LNCAP (cell line): ENCODE data around the gene LAMA3.

Experiments
- TF ChIP-seq, protein P1 (sequence below): fragments of 450-650 bp; IDR thresholded peaks from 2 replicates; pipeline ENCODE4 v1.5.1; 2017; ENCODE audit warnings: mild to moderate bottlenecking

The LAMA3 gene

DNA sequence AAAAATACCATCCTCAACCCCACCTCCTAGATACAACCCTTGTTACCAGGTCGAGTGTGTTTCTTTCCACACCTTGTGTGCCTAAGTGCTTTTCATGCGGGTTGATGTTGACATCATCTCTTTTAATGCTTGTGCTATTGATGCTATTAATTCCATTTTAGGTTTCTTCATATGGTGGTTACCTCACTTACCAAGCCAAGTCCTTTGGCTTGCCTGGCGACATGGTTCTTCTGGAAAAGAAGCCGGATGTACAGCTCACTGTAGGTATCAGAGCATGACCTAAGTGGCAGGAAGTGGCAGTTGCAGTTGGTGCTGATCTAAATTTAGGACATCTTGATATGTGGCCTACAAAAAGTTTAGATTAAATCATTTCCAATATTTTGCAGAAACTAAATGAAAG lies 175.4 kb downstream of the LAMA3 start:
- TF ChIP-seq, protein P1, sequence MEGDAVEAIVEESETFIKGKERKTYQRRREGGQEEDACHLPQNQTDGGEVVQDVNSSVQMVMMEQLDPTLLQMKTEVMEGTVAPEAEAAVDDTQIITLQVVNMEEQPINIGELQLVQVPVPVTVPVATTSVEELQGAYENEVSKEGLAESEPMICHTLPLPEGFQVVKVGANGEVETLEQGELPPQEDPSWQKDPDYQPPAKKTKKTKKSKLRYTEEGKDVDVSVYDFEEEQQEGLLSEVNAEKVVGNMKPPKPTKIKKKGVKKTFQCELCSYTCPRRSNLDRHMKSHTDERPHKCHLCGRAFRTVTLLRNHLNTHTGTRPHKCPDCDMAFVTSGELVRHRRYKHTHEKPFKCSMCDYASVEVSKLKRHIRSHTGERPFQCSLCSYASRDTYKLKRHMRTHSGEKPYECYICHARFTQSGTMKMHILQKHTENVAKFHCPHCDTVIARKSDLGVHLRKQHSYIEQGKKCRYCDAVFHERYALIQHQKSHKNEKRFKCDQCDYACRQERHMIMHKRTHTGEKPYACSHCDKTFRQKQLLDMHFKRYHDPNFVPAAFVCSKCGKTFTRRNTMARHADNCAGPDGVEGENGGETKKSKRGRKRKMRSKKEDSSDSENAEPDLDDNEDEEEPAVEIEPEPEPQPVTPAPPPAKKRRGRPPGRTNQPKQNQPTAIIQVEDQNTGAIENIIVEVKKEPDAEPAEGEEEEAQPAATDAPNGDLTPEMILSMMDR = no peak

DNA sequence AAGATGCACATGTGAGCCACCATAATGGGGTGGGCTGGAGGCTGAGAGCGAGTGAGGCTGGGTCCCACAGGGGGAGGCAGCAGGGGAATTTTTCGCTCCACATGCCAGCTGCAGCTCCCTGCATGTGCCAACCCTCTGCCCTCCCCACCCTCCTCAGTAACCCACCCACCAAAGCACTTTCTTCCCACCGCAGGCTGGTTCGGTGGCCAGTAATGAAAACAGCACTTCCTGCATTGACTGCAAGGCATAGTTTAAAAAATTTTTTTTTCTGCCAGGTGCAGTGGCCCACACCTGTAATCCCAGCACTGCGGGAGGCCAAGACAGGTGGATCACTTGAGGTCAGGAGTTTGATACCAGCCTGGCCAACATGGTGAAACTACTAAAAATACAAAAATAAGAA lies 177.8 kb downstream of the LAMA3 start:
- TF ChIP-seq, protein P1 = no peak

DNA sequence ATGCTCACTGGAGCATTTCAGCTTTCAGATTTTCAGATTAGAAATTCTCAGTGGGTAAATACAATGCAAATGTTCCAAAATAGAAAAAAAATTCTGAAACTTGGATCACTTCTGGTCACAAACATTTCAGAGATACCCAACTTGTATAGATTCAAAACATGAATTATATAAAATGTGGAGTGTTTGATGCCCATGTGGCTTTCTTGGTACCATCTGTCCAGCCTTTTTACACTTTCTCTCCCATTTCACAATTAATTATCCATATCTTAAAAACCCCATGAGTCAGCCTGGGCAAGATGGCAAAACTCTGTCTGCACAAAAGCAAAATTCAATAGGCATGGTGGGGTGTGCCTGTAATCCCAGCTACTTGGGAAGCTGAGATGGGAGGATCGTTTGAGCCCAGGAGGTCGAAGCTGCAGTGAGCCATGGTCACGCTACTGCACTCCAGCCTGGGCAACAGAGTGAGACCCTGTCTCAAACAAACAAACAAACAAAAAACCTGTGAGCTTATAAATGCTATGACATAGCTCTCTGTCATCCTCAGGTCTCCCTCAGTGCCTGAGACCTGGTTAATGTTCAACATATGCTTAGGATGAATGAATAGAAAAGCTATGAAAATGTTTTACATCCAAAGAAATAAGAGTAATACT lies 179.0 kb downstream of the LAMA3 start:
- TF ChIP-seq, protein P1 = no peak

DNA sequence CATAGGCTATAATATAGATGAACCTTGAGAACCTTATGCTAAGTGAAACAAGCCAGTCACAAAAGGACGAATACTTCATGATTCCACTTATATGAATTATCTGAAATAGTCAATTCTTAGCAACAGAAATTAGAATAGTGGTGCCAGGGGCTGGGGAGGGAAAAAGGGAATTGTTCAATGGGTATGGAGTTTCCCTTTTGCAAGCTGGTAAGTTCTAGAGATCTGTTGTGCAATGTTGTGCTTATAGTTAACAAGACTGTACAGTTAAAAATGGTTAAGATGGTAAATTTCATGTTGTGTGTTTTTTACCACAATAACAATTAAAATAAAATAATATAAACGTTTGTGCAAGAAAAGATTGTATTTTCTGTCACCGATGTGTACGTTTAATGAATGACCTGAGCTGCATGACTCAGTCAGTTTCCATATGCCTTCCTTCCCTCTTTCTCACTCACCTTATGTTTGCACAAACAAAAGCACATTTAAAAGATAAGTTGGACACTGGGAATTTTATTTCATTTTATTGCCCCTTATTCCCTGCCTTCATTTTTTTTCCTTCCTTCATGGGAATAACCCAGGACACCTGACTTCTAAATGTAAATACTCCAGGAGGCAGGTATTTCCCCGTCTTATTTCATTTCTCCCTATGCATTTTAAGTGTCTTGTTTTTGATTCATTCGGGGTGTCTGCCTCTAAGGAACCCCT lies 181.6 kb downstream of the LAMA3 start:
- TF ChIP-seq, protein P1 = no peak

DNA sequence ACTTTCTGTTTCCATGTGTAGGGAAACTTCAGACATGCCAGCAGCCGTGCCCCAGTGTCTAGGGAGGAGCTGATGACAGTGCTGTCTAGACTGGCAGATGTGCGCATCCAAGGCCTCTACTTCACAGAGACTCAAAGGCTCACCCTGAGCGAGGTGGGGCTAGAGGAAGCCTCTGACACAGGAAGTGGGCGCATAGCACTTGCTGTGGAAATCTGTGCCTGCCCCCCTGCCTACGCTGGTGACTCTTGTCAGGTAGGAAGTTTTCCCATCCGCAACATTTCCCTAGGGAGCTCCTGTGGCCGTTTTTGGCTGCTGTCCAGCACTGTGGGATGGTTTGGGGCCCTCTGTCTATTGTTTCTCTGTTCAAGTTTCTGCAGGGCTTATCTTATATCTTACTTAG lies 182.2 kb downstream of the LAMA3 start:
- TF ChIP-seq, protein P1 = no peak

DNA sequence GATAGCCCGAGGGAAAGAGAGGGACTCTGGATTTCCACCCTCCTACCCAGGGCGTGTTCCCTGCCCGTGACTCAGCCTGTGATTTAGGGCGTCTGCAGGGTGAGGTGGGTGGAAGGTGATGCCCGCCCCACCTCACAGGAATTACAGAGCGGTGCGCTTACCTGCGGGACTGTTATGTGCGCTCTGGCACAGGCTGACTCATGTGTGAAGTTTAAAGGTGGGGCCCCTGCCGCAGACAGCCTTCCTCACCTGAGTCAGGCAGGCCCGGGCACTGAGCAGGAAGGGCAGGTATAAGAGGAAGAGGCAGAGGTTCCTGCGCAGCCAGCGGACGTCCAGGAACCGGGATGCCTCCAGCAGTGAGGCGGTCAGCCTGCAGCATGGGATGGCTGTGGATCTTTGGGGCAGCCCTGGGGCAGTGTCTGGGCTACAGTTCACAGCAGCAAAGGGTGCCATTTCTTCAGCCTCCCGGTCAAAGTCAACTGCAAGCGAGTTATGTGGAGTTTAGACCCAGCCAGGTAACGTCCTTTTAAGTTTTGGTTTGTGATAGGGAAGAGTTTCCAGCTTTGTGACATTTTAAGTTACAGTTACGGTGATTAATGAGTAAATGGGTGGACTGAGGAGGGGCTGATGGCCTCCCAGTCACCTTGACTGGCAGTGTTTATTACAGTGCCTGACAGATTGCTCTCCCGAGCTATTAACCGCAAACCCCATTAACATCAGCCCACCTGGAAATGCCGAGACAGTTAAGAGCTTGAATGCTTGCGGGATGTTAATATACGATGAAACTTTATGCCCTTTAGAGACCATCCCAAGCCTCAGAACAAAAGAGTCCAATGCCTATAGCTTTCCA lies 183.7 kb downstream of the LAMA3 start:
- TF ChIP-seq, protein P1 = no peak

GRCh38 chr18:23875966-23876895 lies 187.0 kb downstream of the LAMA3 start:
- TF ChIP-seq, protein P1 = no peak
